Stimulated activated CD4-positive, alpha-beta T cell treated with anti-CD3 and anti-CD28 coated beads, Interleukin-1b, Interleukin-23, amount 100 ng/mL, for 24 hours (primary cell): ENCODE measurements around the gene DCAF5.
"Not testable (repeated sequence)": the region's sequence is repeated elsewhere in the genome, so short reads cannot be mapped to it uniquely, and the experiment has no call there.

Experiments
- DNase-seq, 4 experiments: peaks; one replicate each; pipeline ENCODE4 v3.0.0-alpha.2; 2020; ENCODE audit warnings: low read depth in 4 of 4, low spot score in 1 of 4

DCAF5 gene, protein sequence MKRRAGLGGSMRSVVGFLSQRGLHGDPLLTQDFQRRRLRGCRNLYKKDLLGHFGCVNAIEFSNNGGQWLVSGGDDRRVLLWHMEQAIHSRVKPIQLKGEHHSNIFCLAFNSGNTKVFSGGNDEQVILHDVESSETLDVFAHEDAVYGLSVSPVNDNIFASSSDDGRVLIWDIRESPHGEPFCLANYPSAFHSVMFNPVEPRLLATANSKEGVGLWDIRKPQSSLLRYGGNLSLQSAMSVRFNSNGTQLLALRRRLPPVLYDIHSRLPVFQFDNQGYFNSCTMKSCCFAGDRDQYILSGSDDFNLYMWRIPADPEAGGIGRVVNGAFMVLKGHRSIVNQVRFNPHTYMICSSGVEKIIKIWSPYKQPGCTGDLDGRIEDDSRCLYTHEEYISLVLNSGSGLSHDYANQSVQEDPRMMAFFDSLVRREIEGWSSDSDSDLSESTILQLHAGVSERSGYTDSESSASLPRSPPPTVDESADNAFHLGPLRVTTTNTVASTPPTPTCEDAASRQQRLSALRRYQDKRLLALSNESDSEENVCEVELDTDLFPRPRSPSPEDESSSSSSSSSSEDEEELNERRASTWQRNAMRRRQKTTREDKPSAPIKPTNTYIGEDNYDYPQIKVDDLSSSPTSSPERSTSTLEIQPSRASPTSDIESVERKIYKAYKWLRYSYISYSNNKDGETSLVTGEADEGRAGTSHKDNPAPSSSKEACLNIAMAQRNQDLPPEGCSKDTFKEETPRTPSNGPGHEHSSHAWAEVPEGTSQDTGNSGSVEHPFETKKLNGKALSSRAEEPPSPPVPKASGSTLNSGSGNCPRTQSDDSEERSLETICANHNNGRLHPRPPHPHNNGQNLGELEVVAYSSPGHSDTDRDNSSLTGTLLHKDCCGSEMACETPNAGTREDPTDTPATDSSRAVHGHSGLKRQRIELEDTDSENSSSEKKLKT

DNA sequence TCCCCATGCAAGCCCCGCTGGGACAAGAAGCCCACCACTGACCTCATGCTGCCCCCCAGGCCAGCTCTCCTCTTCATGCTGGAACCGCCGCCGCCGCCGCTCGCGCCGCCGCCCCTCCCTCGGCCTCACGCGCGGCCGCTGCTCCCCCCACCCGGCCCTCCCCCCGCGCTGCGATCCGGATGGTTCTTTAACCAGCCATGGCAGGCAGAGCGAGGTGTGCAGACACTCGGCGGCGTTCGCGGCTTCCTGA, at the start of gene DCAF5:
DCAF5 (minus strand) TSS at position 218 of the 250 bp plus-strand sequence; CDS start at position 77, 141 bp downstream.
- DNase-seq, result peak in 3 of 4 experiments; percentile 75 to 85 (median 84)

DNA sequence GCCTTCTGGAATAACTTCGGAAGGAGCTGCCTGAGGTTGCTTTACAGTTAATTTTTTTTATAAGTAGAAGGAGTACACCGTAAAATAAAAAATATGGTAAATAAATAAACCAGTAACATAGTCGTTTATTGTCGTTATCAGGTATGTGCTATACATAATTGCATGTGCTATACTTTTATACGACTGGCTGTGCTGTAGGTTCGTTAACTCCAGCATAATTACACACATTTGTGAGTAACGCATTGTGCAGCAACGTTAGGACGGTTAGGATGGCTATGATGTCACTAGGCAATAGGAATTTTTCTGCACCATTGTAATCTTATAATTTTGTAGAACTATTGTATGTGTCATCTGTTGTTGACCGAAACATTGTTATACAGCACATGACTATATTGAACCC, 46.9 kb upstream of the DCAF5 start:
- no peak for DNase-seq

DNA sequence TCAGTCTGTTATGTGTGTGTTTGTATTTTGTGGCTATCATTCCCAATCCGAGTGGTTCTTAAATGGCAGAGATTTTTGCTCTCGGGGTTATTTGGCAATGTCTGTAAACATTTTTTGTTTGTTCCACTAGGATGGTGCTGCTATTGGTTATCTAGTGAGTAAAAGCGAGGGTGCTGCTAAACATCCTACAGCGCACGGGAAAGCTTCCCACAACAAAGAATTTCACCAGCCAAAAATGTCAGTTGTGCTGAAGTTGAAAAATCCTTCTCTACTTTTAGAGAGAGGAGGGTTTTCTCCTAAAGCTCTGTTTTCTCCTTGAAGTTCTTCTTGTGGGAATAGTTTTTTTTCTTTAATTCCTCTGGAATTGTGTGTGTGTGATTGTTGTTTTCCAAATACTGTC, 40.8 kb upstream of the DCAF5 start:
- no peak for DNase-seq

DNA sequence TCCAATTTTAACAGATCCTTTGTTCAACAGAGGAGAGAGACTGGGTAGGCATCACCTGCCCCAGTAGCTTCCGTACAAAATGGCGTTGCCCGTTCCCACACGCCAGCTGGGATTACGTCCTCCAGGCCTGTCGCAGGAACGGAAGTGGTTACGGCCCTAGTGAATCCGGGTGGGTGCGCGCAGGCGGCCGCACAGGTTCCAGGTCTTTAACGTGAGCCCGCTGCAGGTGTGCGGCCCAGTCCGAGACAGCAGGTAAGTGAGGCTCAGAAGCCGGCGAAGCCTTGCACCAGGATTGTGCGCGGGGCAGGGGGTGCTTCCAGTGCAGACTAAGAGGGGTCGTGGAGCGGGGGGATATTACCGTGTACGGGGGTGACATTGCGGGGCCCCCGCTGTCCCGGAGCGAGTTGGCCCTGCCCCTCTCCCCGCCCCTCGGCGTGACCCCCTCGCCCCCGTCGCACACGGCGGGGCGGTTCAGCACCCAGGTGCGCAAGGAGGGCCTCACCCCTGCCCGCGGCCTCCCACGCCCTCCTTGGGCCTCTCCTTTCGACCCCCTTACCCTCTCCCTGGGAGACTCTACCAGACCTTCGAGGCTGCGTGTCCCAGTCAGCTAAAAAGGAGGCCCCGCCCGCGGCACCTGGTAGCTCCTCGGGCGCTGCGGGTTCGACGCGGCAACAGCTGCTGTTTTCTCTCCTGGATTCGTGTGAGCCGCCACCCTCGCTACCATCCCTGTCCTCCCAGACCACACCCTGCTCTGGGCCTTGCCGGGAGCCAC, 38.6 kb upstream of the DCAF5 start, which contains the start of gene EXD2:
EXD2 (plus strand) TSS at position 159 of the 772 bp plus-strand sequence. CDS start 17,973 bp downstream, outside the sequence.
- peak; percentile 49 to 75 (median 58) for DNase-seq

DNA sequence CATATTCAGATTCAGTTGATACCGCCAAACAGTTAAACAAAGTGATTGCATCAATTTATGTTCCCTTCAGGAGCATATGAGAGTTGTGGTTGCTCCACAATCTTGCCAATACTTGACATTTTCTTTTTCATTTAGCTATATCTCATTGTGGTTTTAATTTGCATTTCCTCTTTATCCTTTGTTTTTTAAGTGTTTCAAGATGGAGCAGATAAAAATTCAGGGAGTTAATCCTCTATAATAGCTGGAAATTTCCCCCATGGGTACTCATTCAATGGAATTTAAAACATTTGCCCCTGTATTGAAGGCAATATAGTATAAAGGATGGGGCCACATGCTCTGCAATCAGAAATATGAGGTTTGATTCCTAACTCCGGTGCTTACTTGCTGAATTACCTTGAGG, 37.3 kb upstream of the DCAF5 start:
- no peak for DNase-seq

DNA sequence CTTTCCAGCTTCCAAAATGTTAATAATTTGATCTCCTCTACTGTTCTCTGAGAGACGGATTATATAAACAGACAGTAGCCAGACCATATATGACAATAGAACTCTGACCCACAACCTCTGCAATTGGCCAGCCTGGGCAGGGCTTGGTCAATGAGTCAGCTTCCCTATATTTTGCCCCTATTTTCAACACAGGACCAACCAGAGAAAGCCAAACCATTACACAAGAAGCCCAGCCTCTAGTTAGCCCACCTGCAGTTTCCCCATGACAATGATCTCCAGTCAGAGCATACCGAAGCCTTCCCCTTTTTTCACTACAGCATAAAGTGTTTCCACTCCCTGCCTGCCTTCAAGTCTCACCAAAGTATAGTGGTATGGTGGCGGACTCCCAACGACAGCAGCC, 30.8 kb upstream of the DCAF5 start:
- no peak for DNase-seq

DNA sequence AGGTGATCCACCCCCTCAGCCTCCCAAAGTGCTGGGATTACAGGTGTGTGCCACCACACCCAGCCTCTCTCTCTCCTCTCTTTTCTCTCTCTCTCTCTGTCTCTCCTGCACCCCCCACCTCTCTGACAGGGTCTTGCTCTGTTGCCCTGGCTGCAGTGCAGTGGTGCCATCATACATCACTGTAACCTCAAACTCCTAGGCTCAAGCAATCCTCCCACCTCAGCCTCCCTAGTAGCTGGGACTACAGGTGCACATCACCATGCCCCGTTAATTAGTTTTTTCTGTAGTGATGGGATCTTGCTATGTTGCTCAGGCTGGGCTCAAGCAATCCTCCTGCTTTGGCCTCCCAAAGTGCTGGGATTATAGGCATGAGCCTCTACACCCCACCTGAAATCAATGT, 29.7 kb upstream of the DCAF5 start:
- not testable (repeated sequence) for DNase-seq

DNA sequence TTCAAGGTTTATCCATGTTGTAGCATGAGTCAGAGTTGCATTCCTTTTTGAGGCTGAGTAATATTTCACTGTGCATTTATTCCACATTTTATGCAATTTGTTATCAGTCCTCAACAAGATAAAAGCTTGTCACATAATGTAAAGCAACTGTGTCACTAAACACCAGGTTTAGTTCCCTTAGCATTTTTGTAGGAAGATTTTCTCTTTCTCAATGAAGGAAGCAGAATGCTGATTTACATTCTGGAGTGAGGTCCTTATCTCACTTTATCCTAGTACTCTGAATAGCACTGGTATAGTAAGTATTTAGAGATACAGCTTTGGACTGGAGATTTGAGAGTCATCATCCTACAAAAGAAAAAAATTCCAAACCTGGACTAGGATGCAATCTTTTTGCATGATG, 28.6 kb upstream of the DCAF5 start:
- no peak for DNase-seq

DNA sequence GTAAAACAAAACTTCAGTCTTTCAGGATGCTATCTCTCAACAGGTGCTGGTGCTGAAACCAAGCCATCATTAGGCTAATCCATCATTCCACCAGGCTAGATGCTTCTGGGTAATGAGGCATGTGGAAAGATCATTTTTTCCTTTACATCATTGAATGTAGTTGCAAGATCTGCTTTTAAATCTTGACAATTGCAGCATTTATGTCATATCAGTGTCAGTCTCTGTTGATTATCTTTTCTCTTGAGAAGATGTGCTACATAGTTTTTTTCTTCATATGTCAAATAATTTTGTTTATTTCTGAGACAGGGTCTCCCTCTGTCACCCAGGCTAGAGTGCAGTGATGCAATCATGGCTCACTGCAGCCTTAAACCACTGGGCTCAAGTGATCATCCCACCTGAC, 22.2 kb upstream of the DCAF5 start:
- DNase-seq, result no peak

DNA sequence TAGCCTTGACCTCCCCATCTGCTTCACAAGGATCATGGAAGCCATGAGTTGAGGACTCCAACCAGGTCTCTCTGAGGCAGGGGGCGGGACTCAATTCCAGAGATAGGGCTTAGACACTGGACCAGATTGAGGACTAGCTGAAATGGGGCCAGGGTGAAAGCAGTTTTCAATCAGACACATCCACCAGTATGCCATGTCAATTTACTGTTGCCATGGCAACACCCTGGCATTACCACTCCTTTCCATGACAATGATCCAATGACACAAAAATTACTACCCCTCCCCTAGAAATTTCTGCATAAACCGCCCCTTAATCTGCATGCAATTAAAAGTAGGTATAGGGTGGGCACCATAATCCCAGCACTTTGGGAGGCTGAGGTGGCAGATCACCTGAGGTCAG, 18.6 kb upstream of the DCAF5 start:
- DNase-seq, result no peak

DNA sequence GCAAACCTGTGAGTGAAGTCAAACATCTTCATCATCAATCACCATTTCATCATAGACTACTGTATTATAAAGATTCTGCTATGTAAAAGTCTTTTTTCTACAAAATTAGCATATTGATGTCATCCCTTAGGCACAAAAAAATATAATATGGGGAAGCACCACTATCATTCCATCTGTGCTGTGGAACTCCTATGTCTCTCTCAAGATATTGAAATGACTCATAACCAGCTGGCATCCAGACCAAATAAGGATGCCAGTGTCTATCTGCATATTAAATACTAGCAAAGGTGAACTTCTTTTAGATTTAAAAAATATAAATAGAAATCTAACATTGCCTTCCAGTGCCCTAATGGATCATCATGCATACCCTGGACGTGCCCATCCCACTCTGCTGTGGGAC, 17.9 kb upstream of the DCAF5 start:
- no peak for DNase-seq

DNA sequence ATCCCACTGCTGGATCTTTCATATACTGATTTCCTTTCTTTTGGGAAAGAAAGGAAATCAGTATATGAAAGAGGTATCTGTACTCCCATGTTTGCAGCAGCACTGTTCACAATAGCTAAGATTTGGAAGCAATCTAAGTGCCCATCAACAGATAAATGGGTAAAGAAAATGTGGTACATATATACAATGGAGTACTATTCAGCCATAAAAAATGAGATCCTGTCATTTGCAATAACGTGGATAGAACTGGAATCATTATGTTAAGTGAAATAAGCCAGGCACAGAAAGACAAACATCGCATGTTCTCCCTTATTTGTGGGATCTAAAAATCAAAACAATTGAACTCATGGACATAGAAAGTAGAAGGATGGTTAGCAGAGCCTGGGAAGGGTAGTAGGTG, 12.9 kb upstream of the DCAF5 start:
- not testable (repeated sequence) for DNase-seq

DNA sequence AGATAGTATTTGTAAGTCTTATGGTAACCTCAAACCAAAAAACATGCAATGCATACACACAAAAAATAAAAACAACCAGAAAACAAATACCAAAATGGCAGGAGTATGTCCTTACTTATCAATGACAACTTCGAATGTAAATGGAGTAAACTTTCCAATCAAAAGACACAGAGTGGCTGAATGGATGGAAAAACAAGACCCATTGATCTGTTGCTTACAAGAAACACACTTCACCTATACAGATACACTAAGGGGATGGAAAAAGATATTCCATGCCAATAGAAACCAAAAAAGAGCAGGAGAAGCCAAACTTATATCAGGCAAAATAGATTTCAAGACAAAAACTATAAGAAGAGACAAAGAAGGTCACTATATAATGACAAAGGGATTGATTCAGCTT, 8.7 kb upstream of the DCAF5 start:
- DNase-seq, result no peak

DNA sequence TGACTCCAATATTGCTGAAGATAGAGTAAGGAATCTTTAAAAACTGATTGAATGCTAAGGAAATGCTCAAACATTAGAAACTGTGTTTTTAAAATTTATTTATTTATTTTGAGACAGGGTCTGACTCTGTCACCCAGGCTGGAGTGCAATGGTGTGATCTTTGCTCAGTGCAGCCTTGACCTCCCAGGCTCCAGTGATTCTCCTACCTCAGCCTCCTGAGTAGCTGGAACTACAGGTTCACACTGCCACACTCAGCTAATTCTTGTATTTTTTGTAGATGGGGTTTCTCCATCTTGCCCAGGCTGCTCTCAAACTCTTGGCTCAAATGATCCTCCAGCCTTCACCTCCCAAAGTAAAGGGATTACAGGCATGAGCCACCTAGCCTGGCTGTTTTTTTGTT, 3.3 kb upstream of the DCAF5 start:
- no peak for DNase-seq

DNA sequence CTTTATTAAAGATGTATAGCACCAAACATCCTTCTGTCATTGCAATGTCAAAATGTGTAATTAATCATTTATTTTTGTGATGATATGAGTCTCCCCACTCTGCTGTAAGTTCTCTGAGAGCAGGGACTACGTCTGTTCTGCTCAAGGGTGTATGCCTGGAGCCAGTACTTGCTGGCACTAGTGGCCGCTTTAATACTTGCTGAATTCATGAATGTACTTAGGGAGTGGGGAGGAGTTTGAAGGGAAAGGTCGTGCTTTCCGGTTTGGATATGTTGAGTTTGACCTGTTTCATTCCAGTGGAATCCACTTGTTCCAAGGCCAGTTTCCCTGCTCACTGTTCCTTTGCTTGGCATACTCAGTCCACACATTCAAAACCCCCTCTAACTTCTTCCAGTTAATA, 1.9 kb upstream of the DCAF5 start:
- DNase-seq, result no peak

DNA sequence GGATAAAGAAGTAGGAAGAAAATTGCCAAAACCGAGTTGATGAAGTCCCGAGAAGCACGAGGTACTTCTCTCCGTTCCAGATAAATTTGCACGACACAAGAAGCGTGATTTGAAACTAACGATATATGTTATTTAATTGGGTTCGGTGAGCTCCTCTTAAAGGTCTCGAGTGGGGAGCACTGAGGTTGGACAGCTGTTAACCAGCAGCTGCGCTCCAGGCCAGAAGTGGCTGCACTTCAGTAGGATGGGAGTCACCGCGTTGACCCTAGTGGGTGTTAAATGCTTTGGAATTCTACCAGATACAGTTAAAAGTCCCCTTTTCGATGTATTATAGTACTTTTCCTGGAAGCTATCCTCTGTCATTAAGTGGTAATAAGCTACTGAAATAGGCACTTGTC, 953 bp upstream of the DCAF5 start:
- no peak for DNase-seq

DNA sequence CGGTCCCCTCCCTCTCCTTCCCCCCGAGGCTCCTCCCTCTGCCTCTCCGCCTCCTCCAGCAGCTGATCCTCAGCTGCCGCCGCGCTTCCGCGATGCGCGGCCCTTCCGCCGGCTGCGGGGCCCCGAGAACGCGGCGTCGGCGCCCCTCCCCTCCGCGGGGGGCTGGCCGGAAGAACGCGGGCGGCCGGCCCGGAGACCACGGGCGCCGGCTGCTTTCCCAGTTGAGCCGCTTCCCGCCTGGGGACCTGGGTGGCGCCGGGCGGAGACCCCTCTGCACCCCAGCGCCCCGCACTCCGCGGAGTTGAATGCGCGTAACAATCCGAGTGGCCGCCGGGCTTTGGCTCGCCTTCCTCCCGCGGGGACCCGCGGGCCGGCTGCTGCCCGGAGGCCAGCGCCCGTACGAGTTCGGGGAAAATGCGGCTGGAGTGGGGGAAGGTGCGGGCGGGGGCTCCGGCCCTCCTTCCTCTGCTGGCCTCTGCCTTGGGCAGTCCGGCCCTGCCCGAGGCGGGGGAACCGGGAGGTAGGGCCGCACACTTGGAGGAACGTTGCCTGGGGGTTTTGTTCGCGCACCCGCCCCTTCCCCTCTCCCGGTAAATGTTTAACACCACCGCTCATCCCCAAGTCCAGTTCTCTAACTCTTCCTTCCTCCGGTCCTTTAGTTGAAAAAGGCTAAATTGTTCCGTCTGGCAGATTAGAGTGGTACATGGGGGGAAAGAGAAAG, 393 bp upstream of the DCAF5 start:
- DNase-seq, result peak in 1 of 4 experiments; percentile 86

DNA sequence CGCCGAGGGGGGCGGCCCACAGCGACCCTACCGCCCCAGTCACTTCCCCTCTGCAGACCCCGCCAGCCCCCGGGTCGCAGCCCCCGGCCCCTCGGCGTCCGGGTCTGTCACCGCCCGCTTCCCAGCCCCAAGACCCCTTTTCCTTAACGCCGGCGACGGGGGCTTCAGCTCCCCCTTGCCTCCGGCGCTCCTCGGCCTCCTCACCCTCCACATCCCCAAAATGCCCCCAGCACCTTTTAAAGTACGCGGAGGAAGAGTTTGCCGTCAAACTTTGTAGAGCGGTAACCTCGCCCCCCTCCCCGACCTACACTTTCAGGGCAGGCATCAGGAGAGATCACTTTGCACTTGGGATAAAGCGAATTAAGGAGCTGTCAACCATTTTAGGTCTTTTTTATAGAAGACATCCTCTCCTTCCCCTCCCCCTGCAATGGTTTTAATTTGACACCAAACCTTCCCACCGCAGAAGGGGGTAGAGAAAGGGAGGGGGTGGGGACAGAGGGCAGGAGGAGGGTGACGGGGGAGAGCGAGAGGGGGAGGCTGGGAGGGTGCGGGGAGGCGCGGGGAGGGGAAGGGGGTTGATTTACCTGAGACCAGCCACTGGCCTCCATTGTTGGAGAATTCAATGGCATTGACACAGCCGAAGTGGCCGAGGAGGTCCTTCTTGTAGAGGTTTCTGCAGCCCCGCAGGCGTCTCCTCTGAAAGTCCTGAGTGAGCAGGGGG, 578 bp downstream of the DCAF5 start:
- DNase-seq, result peak in 2 of 4 experiments; percentile 23 to 24

DNA sequence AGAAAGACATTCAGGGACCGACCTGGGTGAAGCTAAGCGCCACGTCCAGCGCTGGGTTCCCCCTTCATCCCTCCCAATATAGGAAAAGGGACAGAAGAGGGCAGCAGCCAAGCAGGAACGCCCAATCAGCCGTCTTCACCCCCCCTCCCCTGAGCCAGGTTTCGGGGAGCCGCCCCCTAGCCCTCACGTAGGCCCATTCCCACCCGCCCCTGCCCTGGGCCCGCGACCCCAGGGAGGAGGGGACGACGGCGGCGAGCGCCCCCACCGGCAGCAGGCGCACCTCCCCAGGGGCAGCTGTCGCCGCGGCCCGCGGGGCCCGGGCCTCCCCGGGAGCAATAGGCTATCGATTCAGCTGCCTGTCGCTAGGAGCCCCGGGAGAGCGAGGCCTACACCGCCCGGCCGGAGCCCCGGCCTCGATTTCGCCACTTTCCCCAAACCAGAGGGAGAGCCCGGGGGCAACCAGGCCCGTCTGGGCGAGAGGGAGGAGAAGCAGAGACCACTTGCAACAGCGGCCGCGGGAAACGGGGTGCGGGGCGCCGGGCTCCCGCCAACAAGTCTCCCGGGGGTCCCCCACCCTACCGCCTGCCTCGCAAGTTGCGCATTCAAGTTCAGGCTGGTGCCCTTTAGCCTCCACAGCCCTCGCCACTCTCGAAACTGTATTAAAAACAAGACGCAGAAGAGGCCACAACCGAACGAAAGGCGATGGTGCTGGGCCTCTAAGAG, 1.3 kb downstream of the DCAF5 start:
- DNase-seq, result peak in 3 of 4 experiments; percentile 59 to 71 (median 66)
